SK-N-DZ (cell line): ENCODE measurements around the gene ARHGDIG.
"Not testable (repeated sequence)": the region's sequence is repeated elsewhere in the genome, so short reads cannot be mapped to it uniquely, and the experiment has no call there.

Source experiments
- DNase-seq: peaks from one replicate; pipeline ENCODE4 v3.0.0-alpha.2; 2015; ENCODE audit warnings: low spot score

Gene ARHGDIG

GRCh38 chr16:263944-264343 lies 16.4 kb upstream of the ARHGDIG start:
- no peak for DNase-seq

DNA sequence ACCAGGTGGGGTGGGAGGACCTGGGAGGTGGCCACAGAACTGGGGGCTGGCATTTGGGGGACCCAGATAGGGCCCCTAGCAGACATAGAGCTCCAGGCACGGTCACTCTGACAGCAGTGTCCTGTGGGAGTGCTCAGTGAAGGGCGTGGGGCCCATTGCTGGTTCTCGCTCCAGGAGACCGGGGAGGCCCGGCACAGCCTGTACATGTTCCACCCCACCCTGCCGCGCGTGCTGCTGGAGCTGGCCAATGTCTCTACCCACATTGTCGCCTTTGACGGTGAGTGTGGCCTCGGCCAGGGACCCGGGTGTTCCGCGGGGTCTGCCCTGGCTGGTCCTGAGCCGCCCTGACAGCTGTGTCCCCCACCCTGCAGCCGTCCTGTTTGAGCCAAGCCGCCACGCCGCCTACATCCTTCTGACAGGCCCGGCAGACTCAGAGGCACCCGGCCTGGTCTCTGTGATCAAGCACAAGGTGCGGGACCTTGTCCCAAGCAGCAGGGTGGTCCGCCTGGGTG lies 15.9 kb upstream of the ARHGDIG start:
- no peak for DNase-seq

DNA sequence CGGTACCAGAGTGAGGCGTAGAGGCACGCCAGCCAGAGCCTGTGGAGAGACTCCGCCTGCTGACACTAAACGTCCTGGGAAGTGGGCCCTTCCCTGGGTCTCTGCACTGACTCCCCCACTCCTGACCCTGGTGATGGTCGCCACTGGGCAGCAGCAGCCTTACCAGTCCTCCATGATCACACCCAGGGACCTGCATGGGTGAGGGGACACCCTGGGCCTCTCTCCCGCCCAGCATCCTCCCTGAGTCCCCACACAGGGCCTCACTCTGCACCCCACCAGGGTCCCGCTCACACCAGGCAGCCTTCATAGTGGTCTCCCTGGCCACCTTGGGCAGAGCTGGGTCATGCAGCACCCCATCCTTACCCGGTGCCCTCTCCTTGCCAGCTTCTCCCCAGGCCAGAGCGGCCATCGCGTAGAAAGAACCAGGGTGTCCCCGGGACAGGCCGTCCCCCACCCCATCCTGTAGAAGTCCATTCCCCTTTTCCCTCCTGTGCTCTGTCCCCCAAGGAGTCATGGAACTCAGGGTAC lies 15.3 kb upstream of the ARHGDIG start:
- no peak for DNase-seq

- DNase-seq, result no peak
Observed at GRCh38 chr16:265711-266110, 14.7 kb upstream of the ARHGDIG start.

DNA sequence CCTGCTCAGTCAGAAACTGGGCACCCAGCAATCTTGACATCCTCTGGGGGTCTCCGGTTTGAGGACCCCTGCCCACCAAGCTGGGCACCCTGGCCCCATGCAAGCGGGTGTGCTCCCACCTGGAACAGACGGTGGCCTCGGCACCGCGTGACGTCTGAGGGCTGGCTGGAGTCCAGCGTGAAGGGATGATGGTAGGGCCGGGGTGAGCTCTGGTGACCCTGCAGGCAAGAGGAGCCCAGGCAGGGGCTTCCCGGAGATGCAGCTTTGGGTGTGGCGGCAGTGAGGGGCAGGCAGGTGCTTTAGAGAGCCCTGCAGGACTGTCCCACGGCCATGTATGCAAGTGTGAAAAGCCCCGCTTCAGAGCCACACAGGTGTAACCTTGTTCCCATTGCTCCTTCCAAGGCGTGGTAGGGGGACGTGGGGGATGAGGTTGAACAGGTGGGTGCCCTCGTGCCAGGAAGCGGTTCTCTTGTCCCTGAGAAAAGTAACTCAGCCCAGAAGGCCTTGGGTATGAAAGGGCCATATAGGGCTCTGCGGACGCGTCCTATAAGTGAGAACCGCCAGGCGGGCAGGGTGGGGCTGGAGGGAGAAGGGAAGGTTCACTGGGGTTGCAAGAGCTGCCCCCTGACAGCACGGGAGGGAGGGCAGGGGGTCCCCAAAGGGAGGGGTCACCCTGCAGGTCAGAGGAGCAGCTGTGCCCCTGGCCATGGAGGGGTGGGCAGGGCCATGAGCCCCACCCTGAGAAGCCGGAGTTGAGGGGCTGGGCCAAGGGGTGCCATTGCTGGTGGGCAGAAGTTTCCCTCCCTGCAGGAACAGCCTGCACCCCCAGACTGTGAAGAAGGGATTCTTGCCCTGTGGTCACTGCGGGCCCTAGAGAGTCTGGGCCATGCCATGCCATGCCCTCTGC lies 13.9 kb upstream of the ARHGDIG start:
- no peak for DNase-seq

DNA sequence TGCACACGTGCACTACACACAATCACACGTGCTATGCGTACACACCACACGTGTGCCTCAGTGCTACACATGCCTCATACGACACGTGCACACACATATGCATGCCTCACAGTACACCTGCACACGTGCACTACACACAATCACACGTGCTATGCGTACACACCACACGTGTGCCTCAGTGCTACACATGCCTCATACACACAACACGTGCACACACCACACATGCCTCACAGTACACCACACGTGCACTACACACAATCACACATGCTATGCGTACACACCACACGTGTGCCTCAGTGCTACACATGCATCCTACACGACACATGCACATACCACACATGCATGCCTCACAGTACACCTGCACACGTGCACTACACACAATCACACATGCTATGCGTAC lies 12.8 kb upstream of the ARHGDIG start:
- not testable (repeated sequence) for DNase-seq

GRCh38 chr16:268141-269053 lies 12.0 kb upstream of the ARHGDIG start:
- no peak for DNase-seq

DNA sequence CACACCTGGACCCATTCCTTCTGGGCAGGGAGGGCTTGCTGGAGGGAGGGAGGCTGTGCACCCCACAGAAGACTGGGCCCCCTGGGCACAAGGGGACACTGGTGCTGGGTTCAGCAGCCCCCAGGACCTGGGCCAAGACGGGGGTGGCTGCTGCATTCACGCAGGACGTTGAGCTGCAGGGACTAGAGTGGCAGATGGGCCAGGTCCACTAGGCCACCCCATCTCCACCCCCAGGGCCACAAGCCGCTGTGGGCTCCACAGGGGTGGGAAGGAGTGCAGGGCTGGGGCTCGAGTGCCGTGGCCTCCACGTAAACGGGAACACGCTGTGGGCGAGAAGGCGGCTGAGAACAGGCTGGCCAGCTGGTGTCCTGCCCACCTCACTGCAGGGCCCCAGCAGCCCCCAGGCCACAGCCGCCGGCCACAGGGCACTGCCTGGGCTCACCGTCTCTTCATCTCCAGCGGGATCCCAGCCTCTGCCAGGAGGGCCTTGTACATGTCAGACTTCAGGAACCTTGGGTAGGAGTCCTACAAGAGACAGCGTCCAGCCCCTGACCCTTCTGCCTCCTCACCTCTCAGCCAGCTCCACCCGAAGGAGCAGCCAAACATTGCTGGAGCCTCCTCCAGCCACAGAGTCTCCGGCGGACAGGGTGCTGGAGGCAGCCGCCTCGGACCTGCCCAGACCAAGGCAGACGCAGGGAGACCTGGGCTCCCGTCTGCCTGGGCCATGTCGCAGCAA lies 11.2 kb upstream of the ARHGDIG start:
- no peak for DNase-seq

GRCh38 chr16:270381-271255 lies 9.8 kb upstream of the ARHGDIG start:
- DNase-seq, result no peak

DNA sequence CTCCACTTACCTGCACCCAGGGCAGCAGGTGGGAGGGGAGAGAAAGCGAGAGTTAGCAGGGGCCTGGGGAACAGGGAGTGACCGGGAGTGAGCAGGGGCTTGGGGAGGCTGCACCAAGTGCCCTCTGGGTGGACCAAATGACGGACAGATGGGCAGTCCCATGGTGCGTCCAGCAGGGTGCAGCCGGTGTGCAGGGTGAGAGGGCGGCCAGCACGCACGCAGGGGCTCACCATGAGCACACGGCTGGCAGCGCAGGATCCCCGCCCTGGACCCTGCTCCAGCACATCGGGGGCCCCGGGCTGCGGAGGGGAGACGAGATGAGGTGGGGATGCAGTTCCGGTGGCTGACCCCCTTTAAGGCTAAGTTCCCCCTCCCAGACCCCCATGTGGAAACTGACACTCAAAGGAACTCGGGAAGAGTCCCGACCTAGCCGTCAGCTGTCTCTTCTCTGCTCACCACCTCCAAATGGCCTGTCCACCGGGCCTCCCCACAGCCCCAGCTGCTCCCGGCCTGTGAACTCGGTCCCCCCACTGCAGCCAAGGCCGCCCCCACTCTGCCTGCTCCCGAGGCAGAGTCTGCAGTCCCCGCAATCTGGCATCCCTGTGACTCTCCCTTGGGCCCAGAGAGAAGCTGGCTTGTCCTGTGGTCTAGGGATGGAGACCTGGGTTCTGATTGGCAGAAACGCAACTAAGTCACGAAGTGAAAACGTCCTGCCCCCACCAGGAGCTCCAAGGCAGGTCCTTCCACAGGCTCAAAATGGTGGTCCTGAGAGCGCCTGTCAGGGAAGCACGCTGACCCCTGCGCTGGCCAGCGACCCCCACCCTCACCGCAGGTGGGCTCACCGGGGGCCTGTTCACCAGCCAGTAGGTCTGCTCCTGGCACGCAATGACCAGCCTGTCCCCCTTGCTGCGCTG lies 7.5 kb upstream of the ARHGDIG start:
- no peak for DNase-seq

- no peak for DNase-seq
Observed at GRCh38 chr16:273547-274421, 6.6 kb upstream of the ARHGDIG start.

- no peak for DNase-seq
Observed at GRCh38 chr16:275041-275641, 5.2 kb upstream of the ARHGDIG start.

- DNase-seq, result no peak
Observed at GRCh38 chr16:275786-276232, 4.6 kb upstream of the ARHGDIG start, which contains the start of gene RGS11. TSS of gene RGS11 (minus strand) at chr16:275944. CDS start at chr16:275911, 33 bp downstream.

DNA sequence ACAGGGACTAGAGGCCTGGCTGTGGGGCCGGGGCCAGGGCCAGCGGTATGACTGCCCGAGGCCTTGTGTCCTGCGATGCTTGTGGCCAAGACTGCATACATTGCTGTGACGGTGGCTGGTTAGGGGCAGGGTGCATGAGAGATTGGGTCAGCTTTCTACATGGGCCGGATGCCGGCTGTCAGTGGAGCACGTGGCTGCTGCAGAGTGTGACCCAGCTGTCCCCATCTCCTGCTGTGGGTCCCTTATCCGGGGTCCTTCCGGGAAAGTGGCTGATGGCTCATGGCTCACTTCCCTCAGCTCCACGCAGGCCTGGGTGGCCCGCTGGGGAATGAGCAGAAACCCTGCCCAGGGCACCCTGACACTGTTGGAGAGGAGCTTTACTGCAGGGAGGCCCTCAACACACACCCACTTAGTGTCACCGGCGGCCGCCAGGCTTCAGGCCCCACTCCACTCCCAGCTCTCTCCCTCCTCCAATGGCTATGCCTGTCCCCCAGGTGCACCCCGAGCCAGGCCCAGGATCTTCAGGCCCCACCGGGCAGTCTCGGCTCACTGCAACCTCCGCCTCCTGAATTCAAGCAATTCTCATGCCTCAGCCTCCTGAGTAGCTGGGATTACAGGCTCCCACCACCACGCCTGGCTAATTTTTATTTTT lies 3.8 kb upstream of the ARHGDIG start:
- no peak for DNase-seq

DNA sequence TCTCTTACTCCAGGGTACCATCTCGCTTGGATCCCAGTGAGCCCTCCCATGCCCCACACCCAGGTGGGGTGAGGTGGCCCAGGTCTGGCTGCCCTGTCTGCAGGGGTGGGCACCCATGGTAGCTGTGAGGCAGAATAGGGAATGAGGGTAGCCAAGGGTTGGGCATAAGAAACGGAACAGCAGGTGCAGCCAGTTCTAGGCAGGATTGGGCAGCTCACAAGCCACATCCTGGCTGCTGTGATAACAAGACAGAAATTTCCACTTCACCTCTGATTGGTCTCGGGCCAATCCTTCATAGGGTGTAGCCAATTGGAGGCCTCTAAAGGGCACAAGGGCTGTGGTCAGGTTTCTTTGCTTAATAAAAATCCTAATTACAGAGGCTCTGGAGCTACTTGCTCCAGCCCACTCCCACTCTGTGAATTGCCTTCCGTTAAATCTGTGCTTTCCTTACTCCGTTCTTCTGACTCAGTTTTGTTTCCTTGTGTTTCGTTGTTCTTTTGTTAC lies 1.5 kb upstream of the ARHGDIG start:
- DNase-seq, result no peak

- DNase-seq, result no peak
Observed at GRCh38 chr16:279531-279930, 860 bp upstream of the ARHGDIG start.

DNA sequence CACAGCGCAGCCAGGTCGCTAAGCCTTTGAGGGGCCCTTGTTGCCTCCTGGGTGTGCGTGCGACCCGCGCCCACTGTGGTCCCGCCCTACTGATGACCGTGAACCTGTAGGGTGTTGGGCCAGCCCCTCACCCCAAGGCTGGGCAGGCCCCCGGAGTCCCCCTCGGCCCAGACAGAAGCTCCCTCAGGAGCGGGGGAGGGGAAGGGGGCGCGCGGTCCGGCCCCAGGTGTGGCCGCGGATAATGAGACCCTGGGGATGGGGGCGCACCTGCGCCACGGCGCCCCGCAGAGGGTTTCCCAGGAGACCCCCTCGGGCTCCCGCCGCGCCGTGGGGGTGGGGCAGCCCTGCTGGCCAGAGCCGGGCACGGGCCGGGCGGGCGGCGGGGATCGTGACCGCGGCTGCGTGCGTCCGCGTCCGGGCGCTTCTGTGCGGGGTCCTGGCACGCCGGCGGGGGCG lies 358 bp upstream of the ARHGDIG start:
- no peak for DNase-seq
